Pericardium fibroblast (primary cell): ENCODE data around the gene SZRD1. TPM values are rescaled to one million over a fixed set of nuclear protein-coding genes. Genes with fewer than 3 reads are reported as not detected.

ENCODE experiments used
- total RNA-seq: library from RNA; depleted of rRNA; stranded (reverse); fragments of >200 nt; gene quantifications from 2 replicates; pipeline ENCODE4 v1.2.3, GENCODE V29; 2015

Gene SZRD1
- total RNA-seq = 54.7 and 56.2 TPM in 2 replicates

GRCh38 chr1:16366722-16367257 lies at the start of gene SZRD1:
Gene SZRD1 (plus strand): TSS chr1:16367242. CDS start chr1:16367258, 16 bp downstream.

GRCh38 chr1:16351994-16352841 lies 14.8 kb upstream of the SZRD1 start, which contains the start of gene FBXO42:
Gene FBXO42 (minus strand): TSS chr1:16352480. CDS start chr1:16315418, 37,062 bp downstream.

GRCh38 chr1:16436946-16437474 lies 70.0 kb downstream of the SZRD1 start, which contains the start of gene SPATA21:
Gene SPATA21 (minus strand): TSS chr1:16437424. CDS start chr1:16431371, 6,053 bp downstream.

GRCh38 chr1:16440470-16441281 lies 73.6 kb downstream of the SZRD1 start, which contains the start of gene NECAP2:
Gene NECAP2 (plus strand): TSS chr1:16440724. CDS start chr1:16440762, 38 bp downstream.

Other genes starting within 250 kb of the SZRD1 start
- 14.6 and 21.6 TPM in 2 replicates for gene EPHA2, start 211.2 kb upstream of the SZRD1 start, total RNA-seq
- 6.6 and 8.6 TPM in 2 replicates for gene ARHGEF19, start 154.6 kb upstream of the SZRD1 start, total RNA-seq
- gene CPLANE2, start 130.1 kb upstream of the SZRD1 start, total RNA-seq = 3.6 and 6.8 TPM in 2 replicates
- gene FBXO42, start 14.8 kb upstream of the SZRD1 start, total RNA-seq = 12.8 and 24.6 TPM in 2 replicates
- gene SPATA21, start 70.2 kb downstream of the SZRD1 start, total RNA-seq = not detected in 2 replicates
- gene NECAP2, start 73.5 kb downstream of the SZRD1 start, total RNA-seq = 69.1 and 90.8 TPM in 2 replicates
- gene RNU1-1, start 147.0 kb downstream of the SZRD1 start, total RNA-seq = under 0.01 TPM in 2 replicates
- 17.4 and 23.8 TPM in 2 replicates for gene NBPF1, start 246.3 kb downstream of the SZRD1 start, total RNA-seq